Measurements from ENCODE around the gene NCOA3. TPM values are rescaled to one million over a fixed set of nuclear protein-coding genes. Genes with fewer than 3 reads are reported as not detected.
A peak's percentile ranks its signal among the peaks of the same experiment; 100 is the strongest.

The NCOA3 gene
- total RNA-seq, 2 experiments from 2014 or later: 66.2 to 73.7 TPM

- POLR2A ChIA-PET: interaction anchor here (0.6 to 1.8 kb wide), 2 partner anchors 894 to 944 kb away, joined by 3 to 4 read pairs; no protein-coding TSS in a partner anchor
- H3K27ac Mint-ChIP-seq: no peak overlapping the region
- DNase-seq (peak; percentile 79), ATAC-seq (peak; percentile 86)
- CTCF ChIA-PET: interaction anchor here (0.6 to 3.7 kb wide), 23 partner anchors 10 to 1222 kb away, joined by 3 to 31 read pairs (median 4); no protein-coding TSS in a partner anchor
- H3K4me3 Mint-ChIP-seq: no peak overlapping the region
- H3K36me3 Mint-ChIP-seq (ENCODE audit: low read depth): no peaks in the 10 kb centered on the region
- no peaks in the 10 kb centered on the region for H3K4me1 Mint-ChIP-seq (ENCODE audit: low read depth)
- H3K27me3 Mint-ChIP-seq: no peaks in the 10 kb centered on the region
- TF ChIP-seq, protein P1, sequence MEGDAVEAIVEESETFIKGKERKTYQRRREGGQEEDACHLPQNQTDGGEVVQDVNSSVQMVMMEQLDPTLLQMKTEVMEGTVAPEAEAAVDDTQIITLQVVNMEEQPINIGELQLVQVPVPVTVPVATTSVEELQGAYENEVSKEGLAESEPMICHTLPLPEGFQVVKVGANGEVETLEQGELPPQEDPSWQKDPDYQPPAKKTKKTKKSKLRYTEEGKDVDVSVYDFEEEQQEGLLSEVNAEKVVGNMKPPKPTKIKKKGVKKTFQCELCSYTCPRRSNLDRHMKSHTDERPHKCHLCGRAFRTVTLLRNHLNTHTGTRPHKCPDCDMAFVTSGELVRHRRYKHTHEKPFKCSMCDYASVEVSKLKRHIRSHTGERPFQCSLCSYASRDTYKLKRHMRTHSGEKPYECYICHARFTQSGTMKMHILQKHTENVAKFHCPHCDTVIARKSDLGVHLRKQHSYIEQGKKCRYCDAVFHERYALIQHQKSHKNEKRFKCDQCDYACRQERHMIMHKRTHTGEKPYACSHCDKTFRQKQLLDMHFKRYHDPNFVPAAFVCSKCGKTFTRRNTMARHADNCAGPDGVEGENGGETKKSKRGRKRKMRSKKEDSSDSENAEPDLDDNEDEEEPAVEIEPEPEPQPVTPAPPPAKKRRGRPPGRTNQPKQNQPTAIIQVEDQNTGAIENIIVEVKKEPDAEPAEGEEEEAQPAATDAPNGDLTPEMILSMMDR (IDR thresholded peaks at IDR 0.05): peak; percentile 88
- intact Hi-C loops (cut with micrococcal nuclease): loop anchor here (5.0 kb wide), 1 partner anchor 944 kb away; no protein-coding TSS in a partner anchor
- no peaks in the 10 kb centered on the region for H3K9me3 Mint-ChIP-seq
These were observed 176.2 kb downstream of the NCOA3 start for GRCh38 chr20:47677635-47678453.

DNA sequence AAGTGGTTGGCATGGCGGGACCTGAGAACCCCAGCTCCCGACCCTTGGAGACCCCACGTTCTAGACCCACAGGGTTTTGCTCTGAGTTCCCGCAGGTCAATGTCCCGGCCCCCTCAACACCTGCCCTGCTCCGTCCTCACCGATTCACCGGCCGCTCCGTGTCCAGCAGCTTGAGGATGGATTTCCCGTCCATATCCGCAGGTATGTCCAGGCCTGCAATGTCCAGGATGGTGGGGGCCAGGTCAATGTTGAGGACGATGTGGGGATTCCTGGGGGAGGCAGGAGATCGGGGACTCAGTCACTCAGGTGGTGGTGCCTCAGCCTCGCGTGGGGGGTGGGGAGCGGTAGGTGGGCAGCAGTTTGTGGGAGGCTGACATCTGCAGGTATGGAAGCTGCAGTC is 176.8 kb downstream of the NCOA3 start:
- TF ChIP-seq, protein P1 (IDR thresholded peaks at IDR 0.05): no peak
- no peaks in the 10 kb centered on the region for H3K9me3 Mint-ChIP-seq
- ChIA-PET CTCF (interaction anchor here (0.6 to 3.7 kb wide), 15 partner anchors 12 to 1222 kb away, joined by 3 to 31 read pairs (median 4); no protein-coding TSS in a partner anchor), POLR2A (interaction anchor here (1.8 kb wide), 1 partner anchor 943 kb away, joined by 4 read pairs; no protein-coding TSS in a partner anchor)
- H3K4me3 Mint-ChIP-seq: no peak overlapping the region
- H3K4me1 Mint-ChIP-seq (ENCODE audit: low read depth): no peaks in the 10 kb centered on the region
- DNase-seq: no peak
- H3K27ac Mint-ChIP-seq: no peak overlapping the region
- no peaks in the 10 kb centered on the region for H3K36me3 Mint-ChIP-seq (ENCODE audit: low read depth)
- intact Hi-C loops (cut with micrococcal nuclease): loop anchor here (5.0 kb wide), 1 partner anchor 944 kb away; no protein-coding TSS in a partner anchor
- no peak for ATAC-seq
- H3K27me3 Mint-ChIP-seq: no peaks in the 10 kb centered on the region

GRCh38 chr20:47679462-47679861 is 177.8 kb downstream of the NCOA3 start:
- POLR2A ChIA-PET: interaction anchor here (0.8 kb wide), 1 partner anchor 10 kb away, joined by 3 read pairs; no protein-coding TSS in a partner anchor
- CTCF ChIA-PET: interaction anchor here (1.7 to 2.3 kb wide), 3 partner anchors 15 to 941 kb away, joined by 6 to 10 read pairs (median 6); no protein-coding TSS in a partner anchor
- Mint-ChIP-seq H3K9me3 (no peaks in the 10 kb centered on the region), H3K27ac (no peak overlapping the region), H3K4me3 (no peak overlapping the region), H3K36me3 (ENCODE audit: low read depth) (no peaks in the 10 kb centered on the region), H3K4me1 (ENCODE audit: low read depth) (no peaks in the 10 kb centered on the region), H3K27me3 (no peaks in the 10 kb centered on the region)
- intact Hi-C loops (cut with micrococcal nuclease): loop anchor here (5.0 kb wide), 1 partner anchor 943 kb away; no protein-coding TSS in a partner anchor
- DNase-seq (no peak), ATAC-seq (no peak)
- TF ChIP-seq, protein P1 (IDR thresholded peaks at IDR 0.05): no peak

GRCh38 chr20:47680804-47681529 is 179.3 kb downstream of the NCOA3 start:
- TF ChIP-seq, protein P1 (IDR thresholded peaks at IDR 0.05): no peak
- DNase-seq (no peak), ATAC-seq (no peak)
- H3K4me1 Mint-ChIP-seq (ENCODE audit: low read depth): no peaks in the 10 kb centered on the region
- no peak overlapping the region for H3K27ac Mint-ChIP-seq
- H3K36me3 Mint-ChIP-seq (ENCODE audit: low read depth): no peaks in the 10 kb centered on the region
- H3K27me3 Mint-ChIP-seq: no peaks in the 10 kb centered on the region
- intact Hi-C loops (cut with micrococcal nuclease): loop anchor here (10.0 kb wide), 1 partner anchor 444 kb away; no protein-coding TSS in a partner anchor
- no peaks in the 10 kb centered on the region for H3K9me3 Mint-ChIP-seq
- POLR2A ChIA-PET: no interaction called here
- CTCF ChIA-PET: interaction anchor here (2.0 to 2.3 kb wide), 2 partner anchors 17 to 940 kb away, joined by 6 to 10 read pairs; no protein-coding TSS in a partner anchor
- H3K4me3 Mint-ChIP-seq: no peak overlapping the region

All from activated CD8-positive, alpha-beta T cell treated with anti-CD3 and anti-CD28 coated beads for 36 hours (primary cell).